ENCODE data around the gene KAT6B.
A peak's percentile ranks its signal among the peaks of the same experiment; 100 is the strongest.

Gene KAT6B

GRCh38 chr10:74949034-74949832 is 122.8 kb downstream of the KAT6B start:
- no peak for DNase-seq (ENCODE audit: low read depth in 1 of 2, low spot score in 1 of 2)

- DNase-seq (ENCODE audit: low read depth in 1 of 2, low spot score in 1 of 2), result no peak
These were observed 123.7 kb downstream of the KAT6B start for GRCh38 chr10:74949843-74950765.

DNA sequence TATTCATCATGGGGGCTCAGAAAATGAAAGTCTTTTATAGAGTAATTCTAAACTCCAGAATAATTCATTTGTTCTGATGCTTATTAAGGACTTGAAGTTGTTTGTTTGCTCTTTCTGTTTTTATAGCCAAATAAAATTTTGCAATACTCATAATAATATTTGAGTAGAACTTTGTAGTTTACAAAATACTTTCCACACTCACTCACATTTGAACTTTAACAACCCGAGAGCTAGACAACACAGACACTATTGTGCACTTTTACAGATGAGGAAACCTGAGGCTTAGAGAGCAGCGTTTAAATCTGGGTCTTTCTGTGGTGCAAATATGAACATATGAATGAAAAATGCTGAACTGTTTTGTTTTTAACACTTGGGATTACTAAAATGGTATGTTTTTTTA is 126.8 kb downstream of the KAT6B start:
- no peak for DNase-seq (ENCODE audit: low read depth in 1 of 2, low spot score in 1 of 2)

DNA sequence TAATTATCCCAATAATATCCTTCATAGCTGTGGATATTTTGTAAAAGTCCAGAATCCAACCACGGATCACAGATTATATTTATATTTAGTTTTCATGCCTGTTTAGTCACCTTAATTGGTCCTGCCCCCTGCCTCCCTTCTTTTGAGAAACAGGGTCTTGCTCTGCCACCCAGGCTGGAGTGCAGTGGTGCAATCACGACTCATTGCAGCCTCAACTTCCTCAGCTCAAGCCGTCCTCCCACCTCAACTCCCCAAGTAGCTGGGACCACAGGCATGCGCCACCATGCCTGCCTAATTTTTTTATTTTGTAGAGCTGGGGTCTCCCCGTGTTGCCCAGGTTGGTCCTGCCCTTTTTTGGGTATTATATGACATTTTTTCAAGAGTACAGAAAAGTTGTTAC is 129.4 kb downstream of the KAT6B start:
- no peak for DNase-seq (ENCODE audit: low read depth in 1 of 2, low spot score in 1 of 2)

GRCh38 chr10:74956555-74957111 is 130.2 kb downstream of the KAT6B start:
- no peak for DNase-seq (ENCODE audit: low read depth in 1 of 2, low spot score in 1 of 2)

- no peak for DNase-seq (ENCODE audit: low read depth in 1 of 2, low spot score in 1 of 2)
These were observed 131.0 kb downstream of the KAT6B start for GRCh38 chr10:74957285-74957961.

DNA sequence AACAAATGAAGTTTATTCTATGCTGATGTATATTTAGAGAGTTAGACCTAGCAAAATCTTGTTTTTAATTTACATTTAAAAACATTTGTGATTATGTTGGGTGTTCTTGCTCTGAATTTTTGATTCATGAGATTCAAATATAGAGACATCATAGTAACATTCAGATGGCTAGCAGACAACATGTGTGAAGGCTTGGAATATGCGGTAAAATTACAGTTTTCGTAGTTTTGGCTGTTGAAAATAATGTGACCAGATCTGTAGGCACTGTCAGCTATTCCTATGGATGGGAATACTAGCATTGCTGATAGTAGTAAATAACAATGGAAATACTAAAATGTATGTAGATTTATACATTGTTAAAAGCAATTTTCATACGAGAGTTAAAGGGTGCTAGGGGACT is 131.9 kb downstream of the KAT6B start:
- no peak for DNase-seq (ENCODE audit: low read depth in 1 of 2, low spot score in 1 of 2)

DNA sequence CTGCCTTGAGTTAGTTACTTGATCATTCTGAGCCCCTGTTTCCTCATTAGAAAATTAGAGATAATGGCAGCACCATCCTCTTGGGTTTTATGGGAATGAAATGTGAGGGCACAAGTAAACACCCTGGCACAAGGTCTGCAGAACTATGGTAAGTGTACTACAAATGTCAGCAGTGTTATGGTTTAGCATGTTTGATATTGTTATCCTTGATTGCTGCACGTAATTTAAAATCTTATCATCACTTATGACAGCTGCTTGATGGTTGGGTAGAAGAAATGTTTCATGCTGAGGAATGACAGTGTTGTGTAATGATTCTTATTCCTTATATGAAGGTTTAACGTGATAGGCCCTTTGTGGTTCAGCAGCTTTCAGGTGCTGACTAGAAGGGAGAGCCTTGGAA is 134.3 kb downstream of the KAT6B start:
- no peak for DNase-seq (ENCODE audit: low read depth in 1 of 2, low spot score in 1 of 2)

GRCh38 chr10:74962517-74962916 is 136.1 kb downstream of the KAT6B start:
- no peak for DNase-seq (ENCODE audit: low read depth in 1 of 2, low spot score in 1 of 2)

GRCh38 chr10:74963549-74963948 is 137.1 kb downstream of the KAT6B start:
- DNase-seq (ENCODE audit: low read depth in 1 of 2, low spot score in 1 of 2), result no peak

- DNase-seq (ENCODE audit: low read depth in 1 of 2, low spot score in 1 of 2), result no peak
These were observed 141.7 kb downstream of the KAT6B start for GRCh38 chr10:74967911-74968666.

DNA sequence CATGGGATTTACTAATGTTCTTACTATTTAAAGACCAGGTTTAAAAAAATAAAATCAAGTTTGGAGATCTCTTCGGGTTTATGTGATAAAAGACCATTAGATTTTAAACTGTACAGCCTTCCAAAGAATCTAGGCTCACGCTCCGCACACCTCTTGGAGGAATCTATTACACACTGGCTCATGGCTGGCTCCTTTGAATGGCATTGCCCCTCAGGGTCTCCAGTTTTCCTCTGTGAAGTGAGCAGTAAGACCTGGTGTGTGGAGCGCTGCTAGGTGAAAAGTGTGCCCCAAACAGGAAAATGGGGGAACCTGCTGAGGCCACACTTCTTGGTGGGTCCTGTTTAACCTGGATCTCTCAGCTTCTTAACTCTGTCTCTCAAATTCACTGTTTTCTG is 142.3 kb downstream of the KAT6B start:
- no peak for DNase-seq (ENCODE audit: low read depth in 1 of 2, low spot score in 1 of 2)

DNA sequence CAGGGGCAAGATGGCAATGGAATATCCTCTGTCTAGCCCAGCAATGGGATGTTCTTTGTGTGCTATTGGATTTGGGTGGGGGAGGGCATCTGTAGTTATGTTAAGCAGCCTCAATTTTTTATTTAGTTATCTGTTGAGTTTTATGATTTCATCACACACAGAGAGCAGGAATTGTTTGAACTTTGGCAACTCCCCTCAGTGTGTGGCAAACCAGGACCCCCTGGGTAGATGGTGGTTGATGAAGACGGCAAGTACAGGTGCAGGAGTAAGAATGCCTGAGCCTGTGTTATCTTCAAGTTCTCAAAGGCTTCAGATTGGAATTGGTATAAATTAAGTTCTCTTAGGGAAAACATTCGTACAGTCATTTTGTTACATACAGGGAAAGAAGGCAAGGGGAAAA is 142.7 kb downstream of the KAT6B start:
- DNase-seq (ENCODE audit: low read depth in 1 of 2, low spot score in 1 of 2), result no peak

- no peak for DNase-seq (ENCODE audit: low read depth in 1 of 2, low spot score in 1 of 2)
These were observed 143.1 kb downstream of the KAT6B start for GRCh38 chr10:74969530-74969929.

DNA sequence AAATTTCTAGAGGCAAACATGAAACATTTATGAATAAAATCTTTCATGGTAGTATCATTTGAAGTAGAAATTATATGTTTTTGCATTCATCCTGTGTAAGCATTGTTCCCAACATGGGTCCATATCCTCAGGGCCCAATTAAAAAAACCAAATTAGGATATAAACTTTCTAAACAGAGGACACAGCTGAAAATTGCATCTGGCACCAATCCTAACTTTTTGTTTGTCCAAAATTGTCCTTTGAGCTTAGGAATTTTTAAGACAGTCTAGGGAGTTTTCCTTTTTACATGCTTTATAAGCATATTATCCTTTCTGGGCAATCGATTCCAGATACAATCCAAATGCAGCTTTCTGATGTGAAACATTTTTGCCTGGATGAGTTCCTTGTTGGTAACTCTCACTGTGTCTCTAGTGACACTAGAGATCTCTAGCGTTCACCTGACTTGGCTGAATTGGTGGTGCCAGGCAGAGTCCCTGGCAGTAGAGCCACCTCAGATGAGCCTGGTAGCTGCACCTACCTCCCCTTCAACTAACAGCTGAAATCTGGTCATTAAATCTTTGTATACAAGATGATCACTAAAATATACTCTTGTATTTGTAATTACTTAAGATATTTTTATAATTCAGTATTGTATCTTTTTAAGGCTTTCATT is 147.5 kb downstream of the KAT6B start:
- DNase-seq (ENCODE audit: low read depth in 1 of 2, low spot score in 1 of 2), result no peak

DNA sequence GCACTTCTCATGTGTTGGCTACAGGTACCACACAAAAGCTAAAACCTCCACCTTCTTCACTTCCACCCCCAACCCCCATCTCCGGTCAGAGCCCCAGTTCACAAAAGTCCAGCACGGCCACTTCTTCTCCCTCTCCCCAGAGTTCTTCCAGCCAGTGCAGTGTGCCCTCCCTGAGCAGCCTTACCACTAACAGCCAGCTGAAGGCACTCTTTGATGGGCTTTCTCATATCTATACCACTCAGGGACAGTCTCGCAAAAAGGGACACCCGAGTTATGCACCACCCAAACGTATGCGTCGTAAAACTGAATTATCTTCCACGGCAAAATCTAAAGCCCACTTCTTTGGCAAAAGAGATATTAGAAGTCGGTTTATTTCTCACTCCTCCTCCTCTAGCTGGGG is 149.4 kb downstream of the KAT6B start:
- DNase-seq (ENCODE audit: low read depth in 1 of 2, low spot score in 1 of 2), result no peak

GRCh38 chr10:74976565-74976964 is 150.2 kb downstream of the KAT6B start:
- no peak for DNase-seq (ENCODE audit: low read depth in 1 of 2, low spot score in 1 of 2)

DNA sequence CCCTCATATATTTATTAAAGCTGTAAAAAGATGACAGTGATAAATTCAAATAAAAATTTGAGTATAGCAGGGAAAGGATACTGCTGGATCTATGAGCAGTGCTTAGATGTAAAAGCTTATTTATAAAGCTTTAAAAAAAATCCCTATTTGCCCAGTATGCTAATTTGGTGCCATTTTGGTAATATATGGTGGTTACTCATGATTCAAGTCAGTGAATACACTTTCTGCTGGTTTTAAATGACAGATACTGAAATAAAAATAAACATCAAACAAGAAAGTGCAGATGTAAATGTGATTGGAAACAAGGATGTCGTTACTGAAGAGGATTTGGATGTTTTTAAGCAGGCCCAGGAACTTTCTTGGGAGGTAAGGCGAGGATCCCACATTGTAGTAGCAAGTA is 150.7 kb downstream of the KAT6B start:
- DNase-seq (ENCODE audit: low read depth in 1 of 2, low spot score in 1 of 2), result no peak

DNA sequence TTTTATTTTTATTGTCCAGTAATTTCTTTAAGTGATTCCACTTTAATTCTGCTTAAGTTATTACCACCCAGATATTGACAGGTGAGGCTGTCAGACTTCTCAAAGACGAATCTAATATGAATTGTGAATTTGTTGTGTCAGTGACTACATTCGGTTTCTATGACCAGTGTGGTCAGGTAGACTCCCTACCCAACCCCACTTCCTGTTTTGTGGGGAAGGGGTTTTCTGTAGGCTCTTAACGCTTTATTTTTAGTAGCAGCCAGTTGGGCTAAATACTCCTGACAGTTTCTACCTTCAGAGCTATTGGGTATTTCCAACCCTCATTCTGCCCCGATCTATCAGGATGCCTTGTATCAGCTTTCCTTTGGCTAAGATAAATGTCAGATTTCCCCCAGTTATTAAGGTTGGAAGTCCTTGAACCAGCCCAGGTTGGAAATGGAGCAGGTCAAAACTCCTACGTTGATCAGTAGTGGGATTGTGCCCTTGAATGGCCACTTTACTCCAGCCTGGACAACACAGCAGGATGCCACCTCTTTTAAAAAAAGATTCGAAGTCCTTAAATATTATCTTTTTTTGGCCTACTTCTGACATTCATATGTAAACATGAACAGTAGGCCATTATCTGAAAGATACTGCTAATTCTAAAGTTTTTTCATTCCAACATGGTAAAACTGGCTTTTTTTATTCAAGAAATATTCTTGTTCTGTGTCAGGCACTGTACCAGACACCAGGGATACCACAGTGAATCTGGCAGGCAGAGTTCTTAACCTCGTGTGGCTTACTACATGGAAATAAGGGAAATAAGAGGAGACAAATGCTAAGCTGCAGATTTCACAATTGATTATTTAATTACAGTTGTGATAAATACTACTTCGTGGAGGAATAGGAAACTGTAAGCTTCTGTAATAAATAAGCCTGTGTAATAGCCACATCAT is 151.8 kb downstream of the KAT6B start:
- DNase-seq (ENCODE audit: low read depth in 1 of 2, low spot score in 1 of 2), result peak in 1 of 2 donors; percentile 28

Data from activated CD4-positive, alpha-beta T cell treated with anti-CD3 and anti-CD28 coated beads, Interleukin-2, amount 50 U/mL, for 24 hours (primary cell).